ENCODE results near the gene METTL25. TPM values are rescaled to one million over a fixed set of nuclear protein-coding genes. Genes with fewer than 3 reads are reported as not detected.

Gene METTL25
- total and polyA plus RNA-seq, 10 of the 15 experiments (the other 5 are each of a cell fraction or from before 2014, with no cell fraction given): 5.6 to 11.3 (median 8.0) TPM

DNA sequence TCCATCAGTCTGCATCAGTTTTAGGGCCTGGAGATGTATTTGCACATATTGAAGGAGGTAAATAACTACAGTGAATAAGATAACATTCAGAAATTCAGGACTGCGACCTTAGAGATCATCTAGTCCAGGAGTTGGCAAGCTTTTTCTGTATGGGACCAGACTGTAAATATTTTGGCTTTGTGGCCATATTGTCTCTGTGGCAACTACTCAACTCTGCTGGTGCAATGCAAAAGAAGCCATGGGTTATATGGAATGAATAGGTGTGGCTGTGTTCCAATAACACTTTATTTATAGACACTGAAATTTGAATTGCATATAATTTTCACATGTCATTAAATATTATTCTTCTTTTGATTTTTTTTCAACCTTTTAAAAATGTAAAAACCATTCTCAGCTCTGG is 156.6 kb downstream of the METTL25 start:
- RAD21 ChIA-PET (ENCODE audit: unreplicated experiment): no interaction called here
- Histone ChIP-seq H3K9ac (ENCODE audit: control insufficient read depth, insufficient read depth, low read length) (no peak overlapping the region), H3K4me1 (ENCODE audit: control insufficient read depth, insufficient read depth, low read length) (no peaks in the 10 kb centered on the region), H3K36me3 (ENCODE audit: control insufficient read depth in 2 of 2, insufficient read depth in 2 of 2, low read length in 1 of 2) (no peaks in the 10 kb centered on the region), H3K27ac (ENCODE audit: control insufficient read depth, insufficient read depth) (no peak overlapping the region), H2AFZ (ENCODE audit: control insufficient read depth, low read depth, low read length) (no peak overlapping the region), H3K4me3 (no peak overlapping the region), H3K27me3 (replicated peaks in 1 of 2; ENCODE audit: control insufficient read depth in 2 of 2, insufficient read depth in 2 of 2, low read length in 1 of 2) (no peaks in the 10 kb centered on the region), H3K9me3 (replicated peaks; ENCODE audit: control insufficient read depth, insufficient read depth, low read length) (no peaks in the 10 kb centered on the region), H4K20me1 (ENCODE audit: control insufficient read depth, insufficient read depth) (no peaks in the 10 kb centered on the region), H3K79me2 (ENCODE audit: control insufficient read depth, insufficient read depth, low read length) (no peaks in the 10 kb centered on the region), H3K4me2 (ENCODE audit: control insufficient read depth, insufficient read depth) (no peak overlapping the region)
- in situ Hi-C loops (cut with MboI): no loop called here
- DNase-seq (ENCODE audit: low read depth, low spot score) (no peak), FAIRE-seq (no peak), ATAC-seq (no peak)
- no TSS peak for BruUV-seq (replicated peaks)
- intact Hi-C loops (cut with micrococcal nuclease; ENCODE audit: unreplicated experiment): loop anchor here (5.0 to 10.0 kb wide), 2 partner anchors 128 to 1990 kb away; no protein-coding TSS in a partner anchor
- POLR2A ChIA-PET: no interaction called here
- CTCF ChIA-PET: no interaction called here
- TF ChIP-seq SPI1 (IDR thresholded peaks at IDR 0.05; ENCODE audit: borderline replicate concordance, insufficient read depth, low read depth, low read length) (no peak), TCF12 (IDR thresholded peaks at IDR 0.05; ENCODE audit: low read depth, low read length) (no peak), SUPT20H (IDR thresholded peaks at IDR 0.05; ENCODE audit: borderline replicate concordance, control insufficient read depth, low read depth, low read length) (no peak), ZNF274 (IDR thresholded peaks at IDR 0.05; ENCODE audit: insufficient read depth, insufficient read length) (no peak), DPF2 (IDR thresholded peaks at IDR 0.05) (no peak), RBBP5 (conservative IDR thresholded peaks at IDR 0.05) (no peak), RAD51 (IDR thresholded peaks at IDR 0.05) (no peak)
- 74% methylated on average over 1 of the region's 1 CpG for WGBS (ENCODE audit: insufficient coverage, insufficient replicate concordance, low lambda C conversion rate, missing lambda C conversion rate)
- SMC1A ChIA-PET (ENCODE audit: uncharacterized antibody, unreplicated experiment): interaction anchor here (0.6 to 0.7 kb wide), 2 partner anchors 110 to 163 kb away, joined by 3 read pairs; no protein-coding TSS in a partner anchor

DNA sequence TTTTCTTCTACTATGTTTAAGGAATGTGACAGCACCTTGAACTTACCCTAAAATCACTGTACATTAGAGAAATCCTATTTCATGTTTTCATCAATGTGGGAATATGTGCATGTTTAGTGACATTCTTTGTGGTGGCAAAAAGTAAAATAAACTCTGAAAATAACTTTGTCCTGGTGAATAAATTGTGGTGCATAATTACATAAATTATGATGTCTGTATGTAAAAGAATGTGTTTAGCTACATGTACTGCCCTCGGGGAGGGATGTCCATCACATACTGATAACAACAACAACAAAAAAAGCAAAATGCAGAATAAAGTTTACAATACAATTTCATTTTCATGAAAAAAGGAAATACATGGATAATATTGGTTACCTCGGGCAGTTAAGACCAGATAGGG is 157.3 kb downstream of the METTL25 start:
- WGBS (ENCODE audit: insufficient coverage, insufficient replicate concordance, low lambda C conversion rate, missing lambda C conversion rate): 19% methylated on average over 2 of the region's 2 CpGs
- ChIA-PET RAD21 (ENCODE audit: unreplicated experiment) (interaction anchor here (0.5 kb wide), 1 partner anchor 28 kb away, joined by 3 read pairs; no protein-coding TSS in a partner anchor), CTCF (interaction anchor here (0.6 to 3.3 kb wide), 10 partner anchors 10 to 153 kb away, joined by 3 to 12 read pairs (median 5); no protein-coding TSS in a partner anchor), POLR2A (no interaction called here), SMC1A (ENCODE audit: uncharacterized antibody, unreplicated experiment) (interaction anchor here (1.3 to 1.9 kb wide), 4 partner anchors 10 to 121 kb away, joined by 3 to 6 read pairs (median 3); no protein-coding TSS in a partner anchor)
- Histone ChIP-seq H2AFZ (ENCODE audit: control insufficient read depth, low read depth, low read length) (no peak overlapping the region), H4K20me1 (ENCODE audit: control insufficient read depth, insufficient read depth) (no peaks in the 10 kb centered on the region), H3K4me2 (ENCODE audit: control insufficient read depth, insufficient read depth) (no peak overlapping the region), H3K27ac (ENCODE audit: control insufficient read depth, insufficient read depth) (no peak overlapping the region), H3K4me3 (no peak overlapping the region), H3K36me3 (ENCODE audit: control insufficient read depth in 2 of 2, insufficient read depth in 2 of 2, low read length in 1 of 2) (no peaks in the 10 kb centered on the region), H3K9me3 (replicated peaks; ENCODE audit: control insufficient read depth, insufficient read depth, low read length) (no peaks in the 10 kb centered on the region), H3K4me1 (ENCODE audit: control insufficient read depth, insufficient read depth, low read length) (no peaks in the 10 kb centered on the region), H3K27me3 (replicated peaks in 1 of 2; ENCODE audit: control insufficient read depth in 2 of 2, insufficient read depth in 2 of 2, low read length in 1 of 2) (no peaks in the 10 kb centered on the region), H3K79me2 (ENCODE audit: control insufficient read depth, insufficient read depth, low read length) (no peaks in the 10 kb centered on the region), H3K9ac (ENCODE audit: control insufficient read depth, insufficient read depth, low read length) (no peak overlapping the region)
- in situ Hi-C loops (cut with MboI) (no loop called here), intact Hi-C loops (cut with micrococcal nuclease; ENCODE audit: unreplicated experiment) (loop anchor here (5.0 to 10.0 kb wide), 2 partner anchors 128 to 1989 kb away; no protein-coding TSS in a partner anchor)
- TF ChIP-seq WRNIP1 (IDR thresholded peaks at IDR 0.05; ENCODE audit: borderline replicate concordance, low read depth, low read length): no peak
- TF ChIP-seq SP1 (IDR thresholded peaks at IDR 0.05; ENCODE audit: low read depth, low read length): no peak
- FAIRE-seq (no peak), DNase-seq (ENCODE audit: low read depth, low spot score) (no peak), ATAC-seq (no peak)
- BruUV-seq (replicated peaks): no TSS peak

Measured in GM12878 (cell line).